Sciatic nerve (tissue), 2 donors: Measurements from ENCODE around the gene ORC4. TPM values are rescaled to one million over a fixed set of nuclear protein-coding genes. Genes with fewer than 3 reads are reported as not detected.

Experiments
- ATAC-seq: fragments of 200-7000 bp; cut with Tn5 transposase; one replicate; pipeline ENCODE4 v1.9.1; 2020; ENCODE audit warnings: mild to moderate bottlenecking, moderate library complexity
- DNase-seq: peaks from one replicate; pipeline ENCODE4 v3.0.0-alpha.2; 2020; ENCODE audit warnings: low spot score
- intact Hi-C: fragments of 100-400 bp; cut with DNase I; formaldehyde crosslinking; loops from one replicate; pipeline ENCODE4 v1.14.2; 2022
- total RNA-seq: library from RNA; stranded (reverse); fragmentation: NEBNext Ultra II Directional; extraction: Animal tissue kit (Norgen Biotek cat#: 25700); gene quantifications from one replicate; pipeline ENCODE4 v1.2.1, GENCODE V29; 2021
- donor health status: DM: no; HTN: no; CAD: no.
- donor health status: DM: no; HTN: no; CAD: no.

ORC4 gene
- total RNA-seq, 1 donor from 2014 or later = 57.3 TPM

GRCh38 chr2:147884830-147885229 is 135.7 kb downstream of the ORC4 start:
- ATAC-seq (no peak), DNase-seq (no peak)
- intact Hi-C loops = no loop called here

GRCh38 chr2:147882631-147883030 is 137.9 kb downstream of the ORC4 start:
- no peak for DNase-seq
- ATAC-seq = no peak
- intact Hi-C loops = no loop called here

Other genes starting within 250 kb of the ORC4 start
- 33.9 TPM for gene ACVR2A, start 175.7 kb downstream of the ORC4 start, total RNA-seq
- 72.5 TPM for gene MBD5, start 354 bp upstream of the ORC4 start, total RNA-seq